Endothelial cell of umbilical vein (primary cell): ENCODE data around the gene AKAP6. TPM values are rescaled to one million over a fixed set of nuclear protein-coding genes. Genes with fewer than 3 reads are reported as not detected.

Experiments
- BruUV-seq: library from RNA; stranded (reverse); fragments of 400-500 nt; replicated peaks from 2 replicates; lab custom pipeline; 2021; lab: Mats Ljungman, UMichigan
- CTCF ChIA-PET: fragments of 300-600, 350-600 bp; sonication (Branson Sonifier 250); formaldehyde crosslinking; loops from one replicate; lab custom pipeline; 2021; ENCODE audit warnings: antibody characterized with exemption, inconsistent platforms; lab: Charles Lee
- POLR2A ChIA-PET: fragments of 300-600, 350-600 bp; sonication (Branson Sonifier 250); formaldehyde crosslinking; loops from one replicate; lab custom pipeline; 2021; ENCODE audit warnings: antibody characterized with exemption, inconsistent platforms; lab: Charles Lee
- DNase-seq: peaks from one replicate; pipeline ENCODE4 v3.0.0-alpha.2; 2011; ENCODE audit warnings: low read depth, low spot score
- FAIRE-seq: peaks from 2 replicates; lab custom pipeline; 2011; peaks lifted over from hg19 to GRCh38; lab: Jason Lieb, UNC
- H2AFZ ChIP-seq: 2 replicates; pipeline ENCODE4 v1.6.0; 2012; ENCODE audit warnings: low read depth, low read length, control low read depth, inconsistent platforms
- H3K27ac ChIP-seq: 2 replicates; pipeline ENCODE4 v1.5.1; 2011; ENCODE audit warnings: low read depth, mild to moderate bottlenecking, control low read depth, low read length, moderate library complexity; ENCODE audit not compliant: insufficient read depth
- H3K27me3 ChIP-seq, 2 experiments: 2 replicates each; pipeline versions ENCODE4 v1.6.0 to v1.6.1; 2011; ENCODE audit warnings: low read length in 2 of 2, mixed read lengths in 1 of 2; ENCODE audit not compliant: control insufficient read depth in 2 of 2, insufficient read depth in 2 of 2
- H3K36me3 ChIP-seq, 2 experiments: 2 replicates in 1 of 2; 3 replicates in 1 of 2; pipeline ENCODE4 v1.5.1; 2011; ENCODE audit warnings: low read length in 2 of 2, mild to moderate bottlenecking in 1 of 2, moderate library complexity in 1 of 2; ENCODE audit not compliant: control insufficient read depth in 2 of 2, insufficient read depth in 2 of 2; ENCODE audit errors: extremely low read depth in 1 of 2
- H3K4me1 ChIP-seq: 3 replicates; pipeline ENCODE4 v1.5.1; 2011; ENCODE audit warnings: mild to moderate bottlenecking, low read length; ENCODE audit not compliant: control insufficient read depth, insufficient read depth; ENCODE audit errors: extremely low read depth
- H3K4me2 ChIP-seq: 2 replicates; pipeline ENCODE4 v1.6.1; 2011; ENCODE audit warnings: low read length, control low read depth, mixed read lengths; ENCODE audit not compliant: insufficient read depth
- H3K4me3 ChIP-seq, 3 experiments: fragments of 200-600 bp in 1 of 3; sonication (generic), shearing (Covaris generic) in 1 of 3; replicated peaks in 1 of 3; 2 replicates each; pipeline ENCODE4 v1.5.1; 2011 to 2016; ENCODE audit warnings: control low read depth in 3 of 3, low read length in 3 of 3, mild to moderate bottlenecking in 2 of 3, inconsistent platforms in 1 of 3, low read depth in 1 of 3, moderate library complexity in 1 of 3; ENCODE audit not compliant: insufficient read depth in 1 of 3
- H3K79me2 ChIP-seq: 2 replicates; pipeline ENCODE4 v1.6.0; 2012; ENCODE audit warnings: low read length, inconsistent platforms; ENCODE audit not compliant: control insufficient read depth, insufficient read depth
- H3K9ac ChIP-seq: replicated peaks from 2 replicates; pipeline ENCODE3; 2011; ENCODE audit warnings: low read length, control low read depth; ENCODE audit not compliant: insufficient read depth; ENCODE audit errors: extremely low read depth
- H3K9me1 ChIP-seq: replicated peaks from 3 replicates; pipeline ENCODE4 v1.6.0; 2011; ENCODE audit warnings: mild to moderate bottlenecking, low read length; ENCODE audit not compliant: control insufficient read depth, insufficient read depth; ENCODE audit errors: extremely low read depth
- H3K9me3 ChIP-seq: replicated peaks from 2 replicates; pipeline ENCODE4 v1.5.1; 2012; ENCODE audit warnings: low read length, inconsistent platforms; ENCODE audit not compliant: control insufficient read depth, insufficient read depth
- H4K20me1 ChIP-seq: replicated peaks from 2 replicates; pipeline ENCODE3; 2011; ENCODE audit warnings: mild to moderate bottlenecking, low read length; ENCODE audit not compliant: control insufficient read depth, insufficient read depth; ENCODE audit errors: extremely low read depth
- EZH2 ChIP-seq: IDR thresholded peaks from 2 replicates; pipeline ENCODE4 v1.6.1; 2012; ENCODE audit warnings: borderline replicate concordance, low read depth, mild to moderate bottlenecking, moderate library complexity, low read length, inconsistent platforms; ENCODE audit not compliant: severe bottlenecking
- FOS ChIP-seq: IDR thresholded peaks from 2 replicates; pipeline ENCODE4 v1.6.1; 2011; ENCODE audit warnings: mild to moderate bottlenecking, low read length, moderate library complexity, borderline replicate concordance; ENCODE audit not compliant: insufficient read depth
- GATA2 ChIP-seq: IDR thresholded peaks from 2 replicates; pipeline ENCODE4 v1.7.0; 2011; ENCODE audit warnings: low read depth, mild to moderate bottlenecking, moderate library complexity, mixed read lengths, low read length; ENCODE audit not compliant: insufficient read length, insufficient read depth
- JUN ChIP-seq: IDR thresholded peaks from 2 replicates; pipeline ENCODE4 v1.6.1; 2011; ENCODE audit warnings: borderline replicate concordance, low read depth; ENCODE audit not compliant: insufficient read length, insufficient read depth
- MYC ChIP-seq: IDR thresholded peaks from one replicate; pipeline ENCODE4 v1.6.1; 2011; ENCODE audit warnings: mild to moderate bottlenecking, low read depth, low read length
- POLR2A ChIP-seq: IDR thresholded peaks from 2 replicates; pipeline ENCODE4 v1.6.1; 2012; ENCODE audit warnings: low read depth, mild to moderate bottlenecking, control low read depth, low read length
- POLR2AphosphoS5 ChIP-seq: IDR thresholded peaks from 2 replicates; pipeline ENCODE4 v1.6.1; 2012; ENCODE audit warnings: low read depth, mild to moderate bottlenecking, control low read depth, low read length, moderate library complexity; ENCODE audit not compliant: insufficient read depth
- dilution Hi-C: fragments of 300-500 bp; cut with MboI; formaldehyde crosslinking; loops from one replicate; pipeline ENCODE4 v1.15.0; 2019; ENCODE audit warnings: low sequenced_read_pairs; ENCODE audit not compliant: extremely low pct_ligation_motif_present
- intact Hi-C: fragments of 100-400 bp; cut with micrococcal nuclease; formaldehyde crosslinking; loops from one replicate; pipeline ENCODE4 v1.10.0; 2022
- polyA plus RNA-seq, 4 experiments: library from polyadenylated mRNA; depleted of rRNA in 3 of 4; stranded (reverse) in 3 of 4; unstranded in 1 of 4; fragments of >200 nt; gene quantifications; 2 replicates each; pipeline versions ENCODE4 v1.2.1 to v1.2.3, GENCODE V29; 2011 to 2012; ENCODE audit warnings: missing spikeins in 1 of 4
- total RNA-seq: library from RNA; stranded (reverse); gene quantifications from 2 replicates; pipeline ENCODE4 v1.2.3, GENCODE V29; 2021
- TF ChIP-seq, protein P1 (sequence below): IDR thresholded peaks from 2 replicates; pipeline ENCODE4 v1.6.1; 2011; ENCODE audit not compliant: insufficient read depth, insufficient read length
- TF ChIP-seq, protein P2 (sequence below), 2 donors: IDR thresholded peaks; 1 replicate in 1 of 2; 2 replicates in 1 of 2; pipeline ENCODE4 v1.5.1; 2011; ENCODE audit warnings: low read length in 2 of 2, mild to moderate bottlenecking in 2 of 2, moderate library complexity in 2 of 2, control low read depth in 1 of 2, inconsistent platforms in 1 of 2, low read depth in 1 of 2; ENCODE audit not compliant: insufficient read depth in 1 of 2; ENCODE audit errors: extremely low read depth in 1 of 2

Gene AKAP6
- total and polyA plus RNA-seq, 2 donors (not counting 3 experiments of a cell fraction or from before 2014, with no cell fraction given): 0.03 to 0.49 TPM

DNA sequence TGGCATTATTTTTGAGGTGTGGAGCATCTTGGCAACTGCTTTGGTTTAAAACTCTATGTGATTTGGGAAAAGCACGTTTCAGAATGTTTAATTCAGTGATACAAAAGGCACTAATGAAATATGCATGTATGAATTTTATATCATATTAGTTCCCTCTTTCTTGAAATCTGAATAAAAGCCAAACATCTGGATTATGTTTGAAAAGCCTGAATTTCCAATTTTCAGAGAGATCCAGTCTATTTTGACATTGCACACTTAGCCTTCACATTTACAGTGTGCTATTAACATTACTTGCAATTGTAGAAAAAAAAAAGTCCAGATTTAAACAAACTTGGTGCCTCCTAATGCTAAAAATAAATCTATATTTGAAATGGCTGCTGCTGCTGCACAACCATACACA lies 390.5 kb downstream of the AKAP6 start:
- Histone ChIP-seq H3K4me1 (no peaks in the 10 kb centered on the region), H3K9me1 (no peaks in the 10 kb centered on the region), H2AFZ (no peak overlapping the region), H3K79me2 (no peaks in the 10 kb centered on the region), H3K4me2 (no peak overlapping the region), H4K20me1 (no peaks in the 10 kb centered on the region), H3K27ac (no peak overlapping the region), H3K9me3 (no peaks in the 10 kb centered on the region), H3K27me3 (peaks cover 0 to 1% of the 10 kb centered on the region in 2 experiments), H3K9ac (no peak overlapping the region), H3K4me3 (no peak overlapping the region), H3K36me3 (no peaks in the 10 kb centered on the region)
- FAIRE-seq: no peak
- POLR2A ChIA-PET: no interaction called here
- no TSS peak for BruUV-seq
- TF ChIP-seq POLR2A: no peak
- no peak for TF ChIP-seq GATA2
- no peak for TF ChIP-seq POLR2AphosphoS5
- TF ChIP-seq, protein P1, sequence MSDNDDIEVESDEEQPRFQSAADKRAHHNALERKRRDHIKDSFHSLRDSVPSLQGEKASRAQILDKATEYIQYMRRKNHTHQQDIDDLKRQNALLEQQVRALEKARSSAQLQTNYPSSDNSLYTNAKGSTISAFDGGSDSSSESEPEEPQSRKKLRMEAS: no peak
- TF ChIP-seq MYC: no peak
- TF ChIP-seq, protein P2, sequence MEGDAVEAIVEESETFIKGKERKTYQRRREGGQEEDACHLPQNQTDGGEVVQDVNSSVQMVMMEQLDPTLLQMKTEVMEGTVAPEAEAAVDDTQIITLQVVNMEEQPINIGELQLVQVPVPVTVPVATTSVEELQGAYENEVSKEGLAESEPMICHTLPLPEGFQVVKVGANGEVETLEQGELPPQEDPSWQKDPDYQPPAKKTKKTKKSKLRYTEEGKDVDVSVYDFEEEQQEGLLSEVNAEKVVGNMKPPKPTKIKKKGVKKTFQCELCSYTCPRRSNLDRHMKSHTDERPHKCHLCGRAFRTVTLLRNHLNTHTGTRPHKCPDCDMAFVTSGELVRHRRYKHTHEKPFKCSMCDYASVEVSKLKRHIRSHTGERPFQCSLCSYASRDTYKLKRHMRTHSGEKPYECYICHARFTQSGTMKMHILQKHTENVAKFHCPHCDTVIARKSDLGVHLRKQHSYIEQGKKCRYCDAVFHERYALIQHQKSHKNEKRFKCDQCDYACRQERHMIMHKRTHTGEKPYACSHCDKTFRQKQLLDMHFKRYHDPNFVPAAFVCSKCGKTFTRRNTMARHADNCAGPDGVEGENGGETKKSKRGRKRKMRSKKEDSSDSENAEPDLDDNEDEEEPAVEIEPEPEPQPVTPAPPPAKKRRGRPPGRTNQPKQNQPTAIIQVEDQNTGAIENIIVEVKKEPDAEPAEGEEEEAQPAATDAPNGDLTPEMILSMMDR (IDR thresholded peaks at IDR 0.05; ENCODE audit: extremely low read depth in 1 of 2, insufficient read depth in 1 of 2, low read depth in 1 of 2, low read length in 2 of 2): no peak
- no peak for DNase-seq
- dilution Hi-C loops: no loop called here
- CTCF ChIA-PET: no interaction called here
- intact Hi-C loops: no loop called here

DNA sequence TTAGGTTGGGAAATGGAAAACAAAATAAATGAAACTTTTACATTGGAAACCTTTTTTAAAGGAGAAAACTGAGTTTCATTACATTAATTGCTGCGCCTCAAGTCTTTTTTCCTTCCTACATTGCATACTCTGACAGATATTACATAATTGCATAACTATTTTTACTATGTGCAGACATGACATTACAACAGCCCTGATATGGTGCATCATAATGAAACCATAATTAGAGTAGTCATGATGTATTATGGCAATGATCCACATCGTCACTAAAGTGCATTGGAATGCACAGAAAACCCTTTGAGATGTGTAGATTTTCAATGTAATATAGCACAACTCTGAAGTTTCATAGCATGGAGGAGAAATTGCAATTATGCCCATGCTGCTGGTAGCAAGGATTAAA lies 391.8 kb downstream of the AKAP6 start:
- no peaks in the 10 kb centered on the region for H3K27me3 ChIP-seq
- no peaks in the 10 kb centered on the region for H3K4me1 ChIP-seq
- no peak overlapping the region for H2AFZ ChIP-seq
- H3K9me3 ChIP-seq: no peaks in the 10 kb centered on the region
- FAIRE-seq (no peak), DNase-seq (no peak)
- intact Hi-C loops (no loop called here), dilution Hi-C loops (no loop called here)
- no TSS peak for BruUV-seq
- no peaks in the 10 kb centered on the region for H3K79me2 ChIP-seq
- TF ChIP-seq EZH2 (no peak), POLR2AphosphoS5 (no peak), JUN (no peak), MYC (no peak), FOS (no peak), GATA2 (no peak), POLR2A (no peak)
- TF ChIP-seq, protein P1: no peak
- TF ChIP-seq, protein P2 (IDR thresholded peaks at IDR 0.05; ENCODE audit: extremely low read depth in 1 of 2, insufficient read depth in 1 of 2, low read depth in 1 of 2, low read length in 2 of 2): no peak
- no peak overlapping the region for H3K4me2 ChIP-seq
- no peak overlapping the region for H3K4me3 ChIP-seq
- H3K36me3 ChIP-seq: no peaks in the 10 kb centered on the region
- H3K9ac ChIP-seq: no peak overlapping the region
- no peaks in the 10 kb centered on the region for H4K20me1 ChIP-seq
- POLR2A ChIA-PET: no interaction called here
- no peaks in the 10 kb centered on the region for H3K9me1 ChIP-seq
- CTCF ChIA-PET: no interaction called here
- no peak overlapping the region for H3K27ac ChIP-seq
